ENCODE results near the gene LKAAEAR1. TPM values are rescaled to one million over a fixed set of nuclear protein-coding genes. Genes with fewer than 3 reads are reported as not detected.

LKAAEAR1 gene
- total RNA-seq, 3 donors from 2014 or later: 0.64 TPM; not detected in 2

GRCh38 chr20:64049060-64049877, 34.9 kb downstream of the LKAAEAR1 start, which contains the start of gene SOX18:
SOX18 (minus strand) TSS chr20:64049639; CDS start chr20:64049516, 123 bp downstream.
- H3K36me3 ChIP-seq: no peaks in the 10 kb centered on the region
- peak within 1 kb of the TSS; percentile 37 to 64 (median 41) for H3K4me3 ChIP-seq
- no peak for DNase-seq (ENCODE audit: low spot score in 2 of 2)
- H3K27ac ChIP-seq: peak within 1 kb of the TSS in 1 of 2 donors; percentile 80
- H3K9me3 ChIP-seq: no peaks in the 10 kb centered on the region
- TF ChIP-seq POLR2AphosphoS5 (IDR thresholded peaks at IDR 0.05) (no peak), POLR2A (IDR thresholded peaks at IDR 0.05) (no peak), CTCF (IDR thresholded peaks at IDR 0.05) (no peak)
- H3K4me1 ChIP-seq: peaks cover 0 to 4% of the 10 kb centered on the region in 2 donors
- intact Hi-C loops (cut with DNase I; ENCODE audit: low total_unique reads): no loop called here
- H3K27me3 ChIP-seq: peaks cover 3 to 69% of the 10 kb centered on the region in 2 donors

GRCh38 chr20:64048402-64049044, 35.7 kb downstream of the LKAAEAR1 start:
- intact Hi-C loops (cut with DNase I; ENCODE audit: low total_unique reads): no loop called here
- peaks cover 3 to 66% of the 10 kb centered on the region in 2 donors for H3K27me3 ChIP-seq
- no peaks in the 10 kb centered on the region for H3K36me3 ChIP-seq
- no peak for DNase-seq (ENCODE audit: low spot score in 2 of 2)
- H3K4me1 ChIP-seq: peaks cover 0 to 4% of the 10 kb centered on the region in 2 donors
- H3K4me3 ChIP-seq: peak overlapping the region; percentile 37 to 64 (median 41)
- TF ChIP-seq POLR2AphosphoS5 (IDR thresholded peaks at IDR 0.05) (no peak), POLR2A (IDR thresholded peaks at IDR 0.05) (no peak), CTCF (IDR thresholded peaks at IDR 0.05) (no peak)
- H3K9me3 ChIP-seq: no peaks in the 10 kb centered on the region
- H3K27ac ChIP-seq: no peak overlapping the region

- Histone ChIP-seq H3K27ac (no peak overlapping the region), H3K27me3 (peaks cover 3 to 66% of the 10 kb centered on the region in 2 donors), H3K36me3 (no peaks in the 10 kb centered on the region), H3K9me3 (no peaks in the 10 kb centered on the region), H3K4me1 (peaks cover 0 to 4% of the 10 kb centered on the region in 2 donors), H3K4me3 (peak overlapping the region; percentile 37 to 64 (median 41))
- intact Hi-C loops (cut with DNase I; ENCODE audit: low total_unique reads): no loop called here
- TF ChIP-seq POLR2AphosphoS5 (IDR thresholded peaks at IDR 0.05) (no peak), CTCF (IDR thresholded peaks at IDR 0.05) (no peak), POLR2A (IDR thresholded peaks at IDR 0.05) (no peak)
- DNase-seq (ENCODE audit: low spot score in 2 of 2): no peak
These were observed 36.2 kb downstream of the LKAAEAR1 start for GRCh38 chr20:64047968-64048401.

- H3K27me3 ChIP-seq: peaks cover 3 to 61% of the 10 kb centered on the region in 2 donors
- intact Hi-C loops (cut with DNase I; ENCODE audit: low total_unique reads): no loop called here
- no peaks in the 10 kb centered on the region for H3K36me3 ChIP-seq
- no peak for DNase-seq (ENCODE audit: low spot score in 2 of 2)
- H3K27ac ChIP-seq: no peak overlapping the region
- H3K4me3 ChIP-seq: peak overlapping the region; percentile 37 to 64 (median 41)
- TF ChIP-seq POLR2A (IDR thresholded peaks at IDR 0.05): no peak
- no peak for TF ChIP-seq CTCF (IDR thresholded peaks at IDR 0.05)
- TF ChIP-seq POLR2AphosphoS5 (IDR thresholded peaks at IDR 0.05): no peak
- H3K4me1 ChIP-seq: peaks cover 0 to 7% of the 10 kb centered on the region in 2 donors
- H3K9me3 ChIP-seq: no peaks in the 10 kb centered on the region
These were observed 37.2 kb downstream of the LKAAEAR1 start for GRCh38 chr20:64047046-64047389.

Measured in breast epithelium (tissue), 4 donors.